Measurements from ENCODE around the gene LHX1.

The LHX1 gene

GRCh38 chr17:36939802-36940312 lies 2.6 kb downstream of the LHX1 start:
- no peak for DNase-seq

- DNase-seq: no peak
Measured at GRCh38 chr17:36940313-36941264, 3.3 kb downstream of the LHX1 start.

GRCh38 chr17:36941265-36942010 lies 4.2 kb downstream of the LHX1 start:
- no peak for DNase-seq

- no peak for DNase-seq
Measured at GRCh38 chr17:36942019-36942599, 4.8 kb downstream of the LHX1 start.

- DNase-seq: no peak
Measured at GRCh38 chr17:36942631-36943125, 5.4 kb downstream of the LHX1 start.

- no peak for DNase-seq
Measured at GRCh38 chr17:36943250-36944191, 6.2 kb downstream of the LHX1 start.

- DNase-seq: no peak
Measured at GRCh38 chr17:36944553-36944952, 7.3 kb downstream of the LHX1 start.

GRCh38 chr17:36945140-36945539 lies 7.9 kb downstream of the LHX1 start:
- no peak for DNase-seq

GRCh38 chr17:36945959-36946725 lies 8.9 kb downstream of the LHX1 start:
- DNase-seq: peak; percentile 24

GRCh38 chr17:36946726-36947091 lies 9.4 kb downstream of the LHX1 start:
- no peak for DNase-seq

- DNase-seq: no peak
Measured at GRCh38 chr17:36947922-36948716, 10.8 kb downstream of the LHX1 start.

GRCh38 chr17:36948717-36949460 lies 11.6 kb downstream of the LHX1 start, which contains the start of gene AATF:
Gene AATF, plus strand, starts transcription at chr17:36948954. Its CDS starts 172 bp downstream, at chr17:36949126.
- peak; percentile 93 for DNase-seq

GRCh38 chr17:36949461-36949927 lies 12.2 kb downstream of the LHX1 start:
- DNase-seq: no peak

- DNase-seq: no peak
Measured at GRCh38 chr17:36950027-36950426, 12.8 kb downstream of the LHX1 start.

GRCh38 chr17:36951084-36951789 lies 14.0 kb downstream of the LHX1 start:
- DNase-seq: no peak

GRCh38 chr17:36971508-36971907 lies 34.2 kb downstream of the LHX1 start:
- no peak for DNase-seq

GRCh38 chr17:36972186-36972700 lies 35.0 kb downstream of the LHX1 start:
- no peak for DNase-seq

- DNase-seq: no peak
Measured at GRCh38 chr17:36972905-36973304, 35.6 kb downstream of the LHX1 start.
